Smooth muscle cell (in vitro differentiated cells): ENCODE data around the gene RIMOC1. TPM values are rescaled to one million over a fixed set of nuclear protein-coding genes. Genes with fewer than 3 reads are reported as not detected.

Source experiments
- DNase-seq: peaks from one replicate; lab custom pipeline; 2025; ENCODE audit not compliant: unreplicated experiment; lab: John Stamatoyannopoulos, UW
- H2AFZ ChIP-seq: fragments of 200-600 bp; sonication (generic); 2 replicates; pipeline ENCODE4 v1.6.0; 2016; ENCODE audit warnings: antibody characterized with exemption, low read depth, mild to moderate bottlenecking
- H3F3A ChIP-seq: fragments of 200-600 bp; sonication (generic); 2 replicates; pipeline ENCODE4 v1.6.0; 2017; ENCODE audit warnings: antibody characterized with exemption, low read depth
- H3K27ac ChIP-seq: fragments of 200-600 bp; sonication (generic); 2 replicates; pipeline ENCODE4 v1.5.1; 2016; ENCODE audit warnings: low read depth, mild to moderate bottlenecking
- H3K27me3 ChIP-seq: fragments of 200-600 bp; sonication (generic); 2 replicates; pipeline ENCODE4 v1.6.1; 2016; ENCODE audit warnings: low read depth, mild to moderate bottlenecking
- H3K36me3 ChIP-seq: fragments of 200-600 bp; sonication (generic); 2 replicates; pipeline ENCODE4 v1.5.1; 2016; ENCODE audit warnings: low read depth
- H3K4me1 ChIP-seq: fragments of 200-600 bp; sonication (generic); 2 replicates; pipeline ENCODE4 v1.5.1; 2016; ENCODE audit warnings: low read depth
- H3K4me2 ChIP-seq: fragments of 200-600 bp; sonication (generic); 2 replicates; pipeline ENCODE4 v1.6.0; 2016; ENCODE audit warnings: mild to moderate bottlenecking
- H3K4me3 ChIP-seq: fragments of 200-600 bp; sonication (generic); 2 replicates; pipeline ENCODE4 v1.5.1; 2016; ENCODE audit warnings: mild to moderate bottlenecking
- H3K79me2 ChIP-seq: fragments of 200-600 bp; sonication (generic); 2 replicates; pipeline ENCODE4 v1.6.0; 2016; ENCODE audit warnings: low read depth, mild to moderate bottlenecking
- H3K9ac ChIP-seq: fragments of 200-600 bp; sonication (generic); 2 replicates; pipeline ENCODE4 v1.6.0; 2016; ENCODE audit warnings: low read depth
- H3K9me3 ChIP-seq: fragments of 200-600 bp; sonication (generic); replicated peaks from 2 replicates; pipeline ENCODE4 v1.5.1; 2016; ENCODE audit warnings: low read depth
- H4K20me1 ChIP-seq: fragments of 200-600 bp; sonication (generic); 2 replicates; pipeline ENCODE4 v1.6.0; 2016; ENCODE audit warnings: low read depth
- CTCF ChIP-seq: fragments of 200-600 bp; sonication (generic); IDR thresholded peaks from 2 replicates; pipeline ENCODE4 v1.5.1; 2017; ENCODE audit warnings: borderline replicate concordance, mild to moderate bottlenecking, antibody characterized with exemption; ENCODE audit not compliant: insufficient read depth, poor library complexity, severe bottlenecking
- WGBS: methylation state at CpG from one replicate; pipeline ENCODE4 v1.1.7; 2016; ENCODE audit warnings: low lambda C conversion rate; 5-methylcytosine and 5-hydroxymethylcytosine counted together
- polyA plus RNA-seq: library from polyadenylated mRNA; unstranded; fragments of >200 nt; fragmentation: Nextera tagmentation; extraction: Ambion mirVana; gene quantifications from 2 replicates; pipeline ENCODE4 v1.2.1, GENCODE V29; 2016
- total RNA-seq: library from RNA; depleted of rRNA; stranded (reverse); fragments of >200 nt; gene quantifications from 2 replicates; pipeline ENCODE4 v1.2.3, GENCODE V29; 2014

The RIMOC1 gene
- total and polyA plus RNA-seq, 2 experiments from 2014 or later = 9.6 to 36.9 TPM

GRCh38 chr5:41858890-41859289, 45.3 kb upstream of the RIMOC1 start:
- WGBS = 92% methylated on average over 2 of the region's 2 CpGs
- no peak overlapping the region for H2AFZ ChIP-seq

GRCh38 chr5:41863871-41864486, 40.2 kb upstream of the RIMOC1 start:
- H3K4me2 ChIP-seq = no peak overlapping the region
- TF ChIP-seq CTCF = no peak
- H3F3A ChIP-seq = no peaks in the 10 kb centered on the region
- no peak overlapping the region for H3K27ac ChIP-seq
- no peaks in the 10 kb centered on the region for H3K9me3 ChIP-seq
- no peaks in the 10 kb centered on the region for H3K27me3 ChIP-seq
- H2AFZ ChIP-seq = no peak overlapping the region
- H3K4me1 ChIP-seq = peaks cover 1% of the 10 kb centered on the region
- no peaks in the 10 kb centered on the region for H3K79me2 ChIP-seq
- no peaks in the 10 kb centered on the region for H4K20me1 ChIP-seq
- no peak overlapping the region for H3K4me3 ChIP-seq
- H3K9ac ChIP-seq = no peak overlapping the region
- H3K36me3 ChIP-seq = no peaks in the 10 kb centered on the region
- DNase-seq = no peak

More at GRCh38 chr5:41858890-41859289, 45.3 kb upstream of the RIMOC1 start:
- Histone ChIP-seq H3F3A (no peaks in the 10 kb centered on the region), H3K36me3 (no peaks in the 10 kb centered on the region), H4K20me1 (no peaks in the 10 kb centered on the region), H3K4me3 (no peak overlapping the region), H3K27ac (no peak overlapping the region), H3K9ac (no peak overlapping the region), H3K4me1 (no peaks in the 10 kb centered on the region), H3K4me2 (no peak overlapping the region), H3K27me3 (no peaks in the 10 kb centered on the region), H3K79me2 (no peaks in the 10 kb centered on the region), H3K9me3 (no peaks in the 10 kb centered on the region)
- DNase-seq = no peak
- no peak for TF ChIP-seq CTCF

- H3K4me3 ChIP-seq = peak overlapping the region; percentile 90
- H4K20me1 ChIP-seq = no peaks in the 10 kb centered on the region
- TF ChIP-seq CTCF = no peak
- 16% methylated on average over 28 of the region's 28 CpGs for WGBS
- H3K27me3 ChIP-seq = no peaks in the 10 kb centered on the region
- no peaks in the 10 kb centered on the region for H3F3A ChIP-seq
- peak overlapping the region; percentile 81 for H3K9ac ChIP-seq
- no peak for DNase-seq
- H2AFZ ChIP-seq = peak overlapping the region; percentile 97
- no peaks in the 10 kb centered on the region for H3K9me3 ChIP-seq
- no peak overlapping the region for H3K27ac ChIP-seq
- H3K79me2 ChIP-seq = no peaks in the 10 kb centered on the region
- peaks cover 3% of the 10 kb centered on the region for H3K4me1 ChIP-seq
- no peaks in the 10 kb centered on the region for H3K36me3 ChIP-seq
- peak overlapping the region; percentile 96 for H3K4me2 ChIP-seq
Measured at GRCh38 chr5:41869151-41869723, 34.9 kb upstream of the RIMOC1 start.
